Limb (tissue), 2 donors: ENCODE measurements around the gene NMT1.
A peak's percentile ranks its signal among the peaks of the same experiment; 100 is the strongest.
"Not testable (repeated sequence)": the region's sequence is repeated elsewhere in the genome, so short reads cannot be mapped to it uniquely, and the experiment has no call there.

ENCODE experiments used
- DNase-seq, 2 donors: peaks; one replicate each; pipeline ENCODE4 v3.0.0-alpha.2; 2016; ENCODE audit errors: extremely low spot score in 2 of 2

Gene NMT1

GRCh38 chr17:45036691-45037090 lies 24.4 kb upstream of the NMT1 start:
- no peak for DNase-seq

- DNase-seq, result no peak
Measured at GRCh38 chr17:45038728-45039634, 22.1 kb upstream of the NMT1 start.

GRCh38 chr17:45040459-45040858 lies 20.7 kb upstream of the NMT1 start:
- DNase-seq, result no peak

- DNase-seq, result no peak
Measured at GRCh38 chr17:45042346-45043120, 18.6 kb upstream of the NMT1 start.

- no peak for DNase-seq
Measured at GRCh38 chr17:45043813-45044540, 17.1 kb upstream of the NMT1 start.

GRCh38 chr17:45046537-45047125 lies 14.5 kb upstream of the NMT1 start:
- DNase-seq, result no peak

- DNase-seq, result no peak
Measured at GRCh38 chr17:45048795-45049563, 12.1 kb upstream of the NMT1 start.

- no peak for DNase-seq
Measured at GRCh38 chr17:45050481-45051059, 10.5 kb upstream of the NMT1 start.

GRCh38 chr17:45051060-45051719 lies 9.9 kb upstream of the NMT1 start, which contains the start of gene DCAKD:
DCAKD (minus strand) TSS chr17:45051632; CDS start chr17:45034885, 16,747 bp downstream.
- peak; percentile 94 to 95 for DNase-seq

- DNase-seq, result not testable (repeated sequence)
Measured at GRCh38 chr17:45051720-45052051, 9.4 kb upstream of the NMT1 start.

GRCh38 chr17:45052052-45052772 lies 8.9 kb upstream of the NMT1 start:
- DNase-seq, result peak; percentile 14 to 65

GRCh38 chr17:45060382-45060796 lies 728 bp upstream of the NMT1 start:
- no peak for DNase-seq

- no peak for DNase-seq
Measured at GRCh38 chr17:45061606-45062205, 589 bp downstream of the NMT1 start.

GRCh38 chr17:45063198-45063597 lies 2.1 kb downstream of the NMT1 start:
- DNase-seq, result no peak

- no peak for DNase-seq
Measured at GRCh38 chr17:45067637-45068036, 6.5 kb downstream of the NMT1 start.

GRCh38 chr17:45070001-45070400 lies 8.9 kb downstream of the NMT1 start:
- no peak for DNase-seq

GRCh38 chr17:45070809-45071208 lies 9.7 kb downstream of the NMT1 start:
- DNase-seq, result no peak

- DNase-seq, result no peak
Measured at GRCh38 chr17:45073414-45074070, 12.4 kb downstream of the NMT1 start.
